LNCaP clone FGC (cell line): ENCODE measurements around the gene EXOC3L2.

Source experiments
- DNase-seq: peaks from one replicate; pipeline ENCODE4 v3.0.0-alpha.2; 2011; ENCODE audit warnings: low read depth
- H3K4me3 ChIP-seq: 2 replicates; pipeline ENCODE4 v1.5.1; 2011; ENCODE audit warnings: mild to moderate bottlenecking, low read depth, low read length, control low read depth
- TF ChIP-seq, protein P1 (sequence below): IDR thresholded peaks from 2 replicates; pipeline ENCODE4 v1.5.1; 2012; ENCODE audit warnings: mild to moderate bottlenecking; ENCODE audit not compliant: control insufficient read depth, insufficient read depth; ENCODE audit errors: extremely low read depth

Gene EXOC3L2

DNA sequence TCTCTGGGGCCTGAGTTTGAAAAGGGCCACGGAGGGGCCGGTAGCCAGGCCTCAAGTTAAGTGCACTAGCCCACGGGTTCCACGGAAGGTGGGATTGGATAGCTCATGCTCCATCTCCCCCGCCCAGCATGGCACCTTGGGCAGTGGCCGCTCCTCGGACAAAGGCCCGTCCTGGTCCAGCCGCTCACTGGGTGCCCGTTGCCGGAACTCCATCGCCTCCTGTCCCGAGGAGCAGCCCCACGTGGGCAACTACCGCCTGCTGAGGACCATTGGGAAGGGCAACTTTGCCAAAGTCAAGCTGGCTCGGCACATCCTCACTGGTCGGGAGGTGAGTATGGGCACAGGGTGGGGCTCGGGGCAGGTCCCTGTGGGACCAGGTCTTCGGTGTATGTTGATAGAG is 13.7 kb upstream of the EXOC3L2 start:
- TF ChIP-seq, protein P1, sequence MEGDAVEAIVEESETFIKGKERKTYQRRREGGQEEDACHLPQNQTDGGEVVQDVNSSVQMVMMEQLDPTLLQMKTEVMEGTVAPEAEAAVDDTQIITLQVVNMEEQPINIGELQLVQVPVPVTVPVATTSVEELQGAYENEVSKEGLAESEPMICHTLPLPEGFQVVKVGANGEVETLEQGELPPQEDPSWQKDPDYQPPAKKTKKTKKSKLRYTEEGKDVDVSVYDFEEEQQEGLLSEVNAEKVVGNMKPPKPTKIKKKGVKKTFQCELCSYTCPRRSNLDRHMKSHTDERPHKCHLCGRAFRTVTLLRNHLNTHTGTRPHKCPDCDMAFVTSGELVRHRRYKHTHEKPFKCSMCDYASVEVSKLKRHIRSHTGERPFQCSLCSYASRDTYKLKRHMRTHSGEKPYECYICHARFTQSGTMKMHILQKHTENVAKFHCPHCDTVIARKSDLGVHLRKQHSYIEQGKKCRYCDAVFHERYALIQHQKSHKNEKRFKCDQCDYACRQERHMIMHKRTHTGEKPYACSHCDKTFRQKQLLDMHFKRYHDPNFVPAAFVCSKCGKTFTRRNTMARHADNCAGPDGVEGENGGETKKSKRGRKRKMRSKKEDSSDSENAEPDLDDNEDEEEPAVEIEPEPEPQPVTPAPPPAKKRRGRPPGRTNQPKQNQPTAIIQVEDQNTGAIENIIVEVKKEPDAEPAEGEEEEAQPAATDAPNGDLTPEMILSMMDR = no peak
- H3K4me3 ChIP-seq = no peak overlapping the region
- no peak for DNase-seq

DNA sequence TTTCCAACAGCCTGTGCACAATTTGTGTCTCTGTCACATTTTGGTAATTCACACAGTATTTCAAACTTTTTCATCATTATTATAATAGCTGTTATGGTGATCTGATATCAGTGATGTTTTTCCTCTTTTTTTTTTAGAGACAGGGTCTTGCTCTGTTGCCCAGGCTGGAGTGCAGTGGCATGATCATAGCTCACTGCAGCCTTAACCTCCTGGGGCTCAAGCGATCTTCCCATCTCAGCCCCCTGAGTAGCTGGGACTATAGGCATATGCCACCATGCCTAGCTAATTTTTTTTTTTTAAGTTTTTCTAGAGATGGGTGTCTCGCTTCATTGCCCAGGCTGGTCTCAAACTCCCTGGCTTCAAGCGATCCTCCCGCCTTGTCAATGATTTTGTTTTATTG is 11.6 kb upstream of the EXOC3L2 start:
- TF ChIP-seq, protein P1 = no peak
- H3K4me3 ChIP-seq = no peak overlapping the region
- DNase-seq = no peak

DNA sequence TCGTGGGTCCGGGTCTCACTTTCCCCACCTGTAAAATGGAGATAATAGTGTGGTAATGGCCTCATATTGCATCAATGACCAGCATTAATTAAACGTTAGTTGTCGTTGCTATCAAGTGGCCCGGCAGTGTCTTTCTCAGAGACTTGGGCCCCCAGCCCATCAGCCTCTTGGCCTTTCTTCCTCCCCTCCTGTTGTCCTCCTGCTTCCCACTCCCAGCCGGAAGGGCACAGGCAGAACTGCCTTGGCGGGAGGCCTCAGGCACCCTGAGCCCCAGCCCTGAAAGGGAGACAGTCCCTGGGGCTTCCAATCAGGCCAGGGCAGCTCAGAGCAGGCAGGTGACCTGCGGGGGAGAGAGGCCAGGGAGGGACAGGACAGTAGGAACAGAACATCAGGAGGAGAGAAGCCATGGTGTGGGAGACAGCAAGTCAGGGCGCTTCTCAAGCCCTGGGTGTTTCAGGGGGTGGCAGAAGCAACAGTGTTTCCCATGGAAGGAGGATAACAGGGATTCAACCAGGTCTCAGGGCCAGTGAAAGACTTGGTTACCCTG is 10.5 kb upstream of the EXOC3L2 start:
- no peak overlapping the region for H3K4me3 ChIP-seq
- TF ChIP-seq, protein P1 = no peak

DNA sequence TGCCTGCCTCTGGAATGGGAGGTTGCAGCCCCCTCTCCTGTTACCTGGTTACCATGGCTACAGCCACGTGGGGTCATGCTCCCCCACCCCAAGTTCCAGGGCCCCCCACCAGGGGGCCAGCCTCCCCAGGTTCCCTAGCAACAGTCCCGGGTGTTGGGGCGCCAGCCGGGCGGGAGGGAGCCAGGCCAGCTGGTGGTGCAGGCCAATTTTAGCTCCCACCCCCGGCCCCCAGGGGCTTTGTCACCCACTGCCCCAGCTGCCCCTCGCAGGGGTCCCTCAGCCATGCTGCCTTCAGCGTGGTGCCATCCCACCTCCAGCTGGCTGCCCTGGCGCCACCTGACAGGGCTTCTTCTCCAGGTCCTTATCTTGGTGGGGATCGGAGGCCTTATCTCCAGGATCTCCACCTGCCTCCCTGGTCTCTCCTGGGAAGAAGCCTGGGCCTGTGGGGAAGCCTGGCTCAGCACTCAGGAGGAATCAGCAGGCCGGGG is 8.9 kb upstream of the EXOC3L2 start:
- TF ChIP-seq, protein P1 = no peak
- no peak for DNase-seq
- no peak overlapping the region for H3K4me3 ChIP-seq

More for the DNA sequence above, 10.5 kb upstream of the EXOC3L2 start:
- no peak for DNase-seq

DNA sequence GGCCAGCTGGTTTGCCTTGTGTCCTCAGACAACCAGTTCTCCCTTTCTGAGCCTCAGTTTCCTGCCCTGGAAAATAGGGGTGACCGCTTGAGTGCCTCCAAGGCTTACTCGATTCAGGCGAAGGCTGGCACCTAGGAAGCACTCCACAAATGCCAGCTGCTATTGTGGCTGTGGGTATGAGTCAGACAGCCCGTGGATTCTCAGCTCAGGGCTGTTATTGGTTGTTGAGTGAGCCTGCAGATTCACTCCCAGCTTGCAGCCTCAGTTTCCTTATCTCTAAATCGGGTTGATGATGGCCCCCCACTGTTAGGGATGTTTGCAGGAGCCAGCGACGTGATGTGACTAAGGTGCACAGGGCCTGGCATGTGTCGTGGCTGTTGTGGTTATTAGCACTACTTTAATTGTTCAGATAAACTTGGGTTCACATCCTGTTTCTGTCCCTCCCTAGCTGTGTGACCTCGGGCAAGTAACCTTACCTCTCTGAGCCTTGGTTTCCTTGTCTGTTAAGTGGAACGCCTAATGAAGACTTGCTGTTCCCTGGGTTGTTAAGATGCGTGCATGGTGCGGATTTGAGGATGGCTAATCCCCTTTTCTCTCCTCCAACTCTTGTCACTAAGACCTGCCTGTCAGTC is 8.3 kb upstream of the EXOC3L2 start:
- DNase-seq = no peak
- no peak overlapping the region for H3K4me3 ChIP-seq
- TF ChIP-seq, protein P1 = no peak

DNA sequence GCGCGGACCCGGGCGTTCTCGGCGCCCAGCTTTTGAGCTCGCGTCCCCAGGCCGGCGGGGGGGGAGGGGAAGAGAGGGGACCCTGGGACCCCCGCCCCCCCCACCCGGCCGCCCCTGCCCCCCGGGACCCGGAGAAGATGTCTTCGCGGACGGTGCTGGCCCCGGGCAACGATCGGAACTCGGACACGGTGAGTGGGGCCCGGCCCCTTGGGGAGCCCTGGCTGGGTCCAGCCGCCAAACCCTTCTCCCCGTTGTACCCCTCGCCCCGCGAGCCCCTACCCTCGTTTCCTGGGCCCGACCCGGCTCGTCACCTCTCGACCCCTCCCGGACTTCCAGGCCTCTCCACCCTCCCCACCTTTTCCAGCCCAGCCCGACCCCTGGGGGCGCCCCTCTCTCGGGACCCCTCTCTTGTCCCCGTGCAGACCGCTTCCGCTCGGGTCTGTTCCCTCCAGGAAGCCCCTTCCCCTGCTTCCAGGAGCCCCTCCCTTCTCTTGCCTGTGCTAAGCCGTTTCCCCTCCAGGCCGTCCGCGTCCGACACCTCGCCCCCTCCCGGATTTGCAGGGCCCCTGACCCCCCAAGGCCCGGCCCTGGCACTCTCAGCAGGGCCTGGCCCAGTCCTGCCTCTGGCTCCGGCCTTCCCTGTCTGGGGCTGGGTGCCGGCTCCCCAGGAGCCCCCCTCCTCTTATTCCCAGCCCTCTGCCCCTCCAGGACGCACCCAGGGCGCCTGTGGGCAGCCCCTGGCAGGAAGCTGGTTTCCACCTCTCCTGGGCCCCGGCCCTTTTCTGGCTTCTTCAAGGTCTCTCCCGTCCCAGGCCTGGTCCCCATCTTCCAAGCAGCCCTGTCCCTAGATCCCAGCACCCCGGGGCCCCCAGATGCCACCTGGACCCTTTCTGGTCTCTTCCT is 6.5 kb upstream of the EXOC3L2 start:
- DNase-seq = no peak
- H3K4me3 ChIP-seq = peak overlapping the region; percentile 60
- TF ChIP-seq, protein P1 = no peak
